ENCODE data around the gene TNIP2.
"Not testable (repeated sequence)": the region's sequence is repeated elsewhere in the genome, so short reads cannot be mapped to it uniquely, and the experiment has no call there.

Gene TNIP2

DNA sequence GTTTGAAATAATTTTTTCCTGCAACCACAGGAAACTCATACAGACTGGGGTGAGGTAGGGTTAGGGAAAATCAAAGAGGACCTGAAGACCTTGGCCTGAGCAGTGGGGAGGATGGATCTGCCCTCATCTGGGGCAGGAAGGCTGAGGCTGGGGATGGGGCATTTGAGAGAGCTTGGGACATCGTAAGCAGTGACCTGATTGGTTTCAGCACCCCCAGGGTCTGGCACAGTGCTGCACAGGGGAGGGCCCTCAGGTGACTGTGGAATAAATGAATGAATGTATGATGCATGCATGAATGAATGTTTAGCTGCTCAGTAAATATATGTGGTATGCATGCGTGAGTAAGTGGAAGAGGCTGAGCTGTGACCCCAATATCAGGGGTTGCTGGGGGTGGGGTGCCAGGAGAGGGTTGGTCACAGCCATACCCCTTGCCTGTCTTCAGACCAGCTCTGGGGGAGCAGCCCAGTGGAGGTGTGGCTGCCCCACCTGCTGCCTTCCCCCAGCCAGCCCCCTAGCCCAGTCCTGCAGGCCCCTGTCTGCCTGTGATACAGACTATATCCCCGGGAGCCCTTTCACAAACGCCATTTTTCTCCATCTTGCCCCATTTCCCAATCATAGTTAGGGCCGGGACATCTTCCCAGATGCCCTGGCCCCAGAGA lies 11.0 kb upstream of the TNIP2 start:
- no peak overlapping the region for H3K4me3 ChIP-seq (ENCODE audit: low read depth, low read length)
- TF ChIP-seq, protein P1, sequence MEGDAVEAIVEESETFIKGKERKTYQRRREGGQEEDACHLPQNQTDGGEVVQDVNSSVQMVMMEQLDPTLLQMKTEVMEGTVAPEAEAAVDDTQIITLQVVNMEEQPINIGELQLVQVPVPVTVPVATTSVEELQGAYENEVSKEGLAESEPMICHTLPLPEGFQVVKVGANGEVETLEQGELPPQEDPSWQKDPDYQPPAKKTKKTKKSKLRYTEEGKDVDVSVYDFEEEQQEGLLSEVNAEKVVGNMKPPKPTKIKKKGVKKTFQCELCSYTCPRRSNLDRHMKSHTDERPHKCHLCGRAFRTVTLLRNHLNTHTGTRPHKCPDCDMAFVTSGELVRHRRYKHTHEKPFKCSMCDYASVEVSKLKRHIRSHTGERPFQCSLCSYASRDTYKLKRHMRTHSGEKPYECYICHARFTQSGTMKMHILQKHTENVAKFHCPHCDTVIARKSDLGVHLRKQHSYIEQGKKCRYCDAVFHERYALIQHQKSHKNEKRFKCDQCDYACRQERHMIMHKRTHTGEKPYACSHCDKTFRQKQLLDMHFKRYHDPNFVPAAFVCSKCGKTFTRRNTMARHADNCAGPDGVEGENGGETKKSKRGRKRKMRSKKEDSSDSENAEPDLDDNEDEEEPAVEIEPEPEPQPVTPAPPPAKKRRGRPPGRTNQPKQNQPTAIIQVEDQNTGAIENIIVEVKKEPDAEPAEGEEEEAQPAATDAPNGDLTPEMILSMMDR (IDR thresholded peaks at IDR 0.05; ENCODE audit: borderline replicate concordance, insufficient read depth, low read depth, low read length) = no peak

DNA sequence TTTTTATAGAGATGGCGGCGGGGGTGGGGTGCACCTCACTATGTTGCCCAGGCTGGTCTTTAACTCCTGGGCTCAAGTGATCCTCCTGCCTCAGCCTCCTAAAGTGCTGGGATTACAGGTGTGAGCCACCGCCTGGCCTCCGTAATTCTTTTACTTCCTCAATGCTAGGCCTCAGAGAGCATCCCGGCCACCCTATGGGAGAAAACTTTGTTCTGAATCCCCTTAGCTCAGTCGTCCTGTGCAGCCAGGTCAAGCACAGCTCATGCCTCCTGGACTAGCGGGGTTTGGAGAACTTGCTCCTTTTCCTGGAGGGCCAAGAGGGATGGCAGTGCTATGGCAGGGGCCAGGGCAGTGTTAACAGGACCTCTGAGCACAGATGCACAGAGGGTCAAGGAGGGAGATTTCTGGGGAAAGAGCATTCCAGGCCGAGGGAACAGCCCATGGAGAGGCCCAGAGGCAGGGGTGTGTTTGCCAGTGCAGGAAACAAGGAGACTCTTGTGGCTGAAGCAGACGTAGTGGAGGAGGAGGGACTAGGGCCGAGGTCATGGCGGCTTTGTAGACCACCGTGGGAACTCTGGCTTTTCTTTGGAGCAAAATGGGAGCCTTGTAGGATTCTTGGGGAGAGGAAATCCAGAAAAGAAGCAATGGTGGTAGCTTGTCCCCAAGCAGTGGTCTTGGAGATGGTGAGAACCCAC lies 9.8 kb upstream of the TNIP2 start:
- TF ChIP-seq, protein P1 (IDR thresholded peaks at IDR 0.05; ENCODE audit: borderline replicate concordance, insufficient read depth, low read depth, low read length) = no peak

DNA sequence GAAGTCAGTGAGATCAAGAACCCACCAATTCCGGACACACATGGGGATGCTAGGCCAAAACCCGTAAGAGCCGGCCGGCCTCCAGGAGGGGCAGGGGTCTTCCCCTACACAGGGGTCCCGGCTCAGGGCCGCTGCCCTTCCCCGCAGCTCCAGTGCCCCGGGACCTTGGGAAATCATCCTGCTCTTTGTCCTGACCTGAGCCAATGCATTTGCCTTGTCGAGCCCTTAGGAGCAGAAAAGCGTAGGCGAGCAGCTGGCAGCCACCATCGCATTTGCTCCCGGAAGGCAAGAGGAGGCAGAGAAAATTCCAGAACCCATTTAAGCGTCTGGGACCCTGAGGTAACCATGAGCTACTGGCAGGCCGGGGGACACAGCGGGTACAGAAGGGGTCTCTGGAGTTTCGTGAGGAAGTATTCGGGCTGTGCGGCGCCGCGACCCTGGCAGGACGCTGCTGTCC lies 7.4 kb upstream of the TNIP2 start:
- TF ChIP-seq, protein P1 (IDR thresholded peaks at IDR 0.05; ENCODE audit: borderline replicate concordance, insufficient read depth, low read depth, low read length) = no peak
- H3K4me3 ChIP-seq (ENCODE audit: low read depth, low read length) = peak overlapping the region; percentile 52

More for the DNA sequence above, 9.8 kb upstream of the TNIP2 start:
- no peak overlapping the region for H3K4me3 ChIP-seq (ENCODE audit: low read depth, low read length)

DNA sequence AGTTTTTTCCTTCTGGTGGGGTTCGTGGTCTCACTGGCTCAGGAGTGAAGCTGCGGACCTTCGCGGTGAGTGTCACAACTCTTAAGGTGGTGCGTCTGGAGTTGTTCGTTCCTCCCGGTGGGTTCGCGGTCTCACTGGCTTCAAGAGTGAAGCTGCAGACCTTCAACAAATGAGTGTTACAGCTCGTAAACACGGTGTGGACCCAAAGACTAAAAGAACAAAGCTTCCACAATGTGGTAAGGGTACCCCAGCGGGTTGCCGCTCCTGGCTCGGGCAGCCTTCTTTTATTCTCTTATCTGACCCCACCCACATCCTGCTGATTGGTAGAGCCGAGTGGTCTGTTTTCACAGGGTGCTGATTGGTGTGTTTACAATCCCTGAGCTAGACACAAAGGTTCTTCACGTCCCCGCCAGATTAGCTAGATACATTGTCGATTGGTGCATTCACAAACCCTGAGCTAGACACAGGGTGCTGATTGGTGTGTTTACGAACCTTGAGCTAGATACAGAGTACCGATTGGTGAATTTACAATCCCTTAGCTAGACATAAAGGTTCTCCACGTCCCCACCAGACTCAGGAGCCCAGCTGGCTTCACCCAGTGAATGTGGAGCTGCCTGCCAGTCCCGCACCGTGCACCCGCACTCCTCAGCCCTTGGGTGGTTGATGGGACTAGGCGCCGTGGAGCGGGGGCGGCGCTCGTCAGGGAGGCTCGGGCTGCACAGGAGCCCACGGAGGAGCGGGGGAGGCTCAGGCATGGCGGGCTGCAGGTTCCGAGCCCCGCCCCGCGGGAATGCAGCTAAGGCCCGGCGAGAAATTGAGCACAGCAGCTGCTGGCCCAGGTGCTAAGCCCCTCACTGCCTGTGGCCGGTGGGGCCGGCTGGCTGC lies 6.6 kb upstream of the TNIP2 start:
- not testable (repeated sequence) for H3K4me3 ChIP-seq (ENCODE audit: low read depth, low read length)

DNA sequence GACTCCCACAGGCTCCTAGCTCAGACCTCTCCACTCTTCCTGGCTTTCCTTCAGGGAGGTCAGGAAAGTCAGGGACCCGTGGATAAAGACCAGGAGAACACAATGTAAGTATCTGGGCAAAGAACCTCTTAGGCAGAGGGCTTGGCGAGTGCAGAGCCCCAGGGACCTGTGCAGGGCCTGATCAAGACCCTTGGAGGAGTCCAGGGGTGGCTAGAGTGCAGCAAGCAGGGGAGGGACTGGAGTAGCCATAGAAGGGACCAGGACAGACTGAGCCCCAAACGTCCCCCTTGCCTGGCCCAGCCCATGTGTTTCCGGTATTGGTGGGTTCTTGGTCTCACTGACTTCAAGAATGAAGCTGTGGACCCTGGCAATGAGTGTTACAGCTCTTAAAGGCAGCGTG lies 5.9 kb upstream of the TNIP2 start:
- TF ChIP-seq, protein P1 (IDR thresholded peaks at IDR 0.05; ENCODE audit: borderline replicate concordance, insufficient read depth, low read depth, low read length) = no peak
- H3K4me3 ChIP-seq (ENCODE audit: low read depth, low read length) = no peak overlapping the region

DNA sequence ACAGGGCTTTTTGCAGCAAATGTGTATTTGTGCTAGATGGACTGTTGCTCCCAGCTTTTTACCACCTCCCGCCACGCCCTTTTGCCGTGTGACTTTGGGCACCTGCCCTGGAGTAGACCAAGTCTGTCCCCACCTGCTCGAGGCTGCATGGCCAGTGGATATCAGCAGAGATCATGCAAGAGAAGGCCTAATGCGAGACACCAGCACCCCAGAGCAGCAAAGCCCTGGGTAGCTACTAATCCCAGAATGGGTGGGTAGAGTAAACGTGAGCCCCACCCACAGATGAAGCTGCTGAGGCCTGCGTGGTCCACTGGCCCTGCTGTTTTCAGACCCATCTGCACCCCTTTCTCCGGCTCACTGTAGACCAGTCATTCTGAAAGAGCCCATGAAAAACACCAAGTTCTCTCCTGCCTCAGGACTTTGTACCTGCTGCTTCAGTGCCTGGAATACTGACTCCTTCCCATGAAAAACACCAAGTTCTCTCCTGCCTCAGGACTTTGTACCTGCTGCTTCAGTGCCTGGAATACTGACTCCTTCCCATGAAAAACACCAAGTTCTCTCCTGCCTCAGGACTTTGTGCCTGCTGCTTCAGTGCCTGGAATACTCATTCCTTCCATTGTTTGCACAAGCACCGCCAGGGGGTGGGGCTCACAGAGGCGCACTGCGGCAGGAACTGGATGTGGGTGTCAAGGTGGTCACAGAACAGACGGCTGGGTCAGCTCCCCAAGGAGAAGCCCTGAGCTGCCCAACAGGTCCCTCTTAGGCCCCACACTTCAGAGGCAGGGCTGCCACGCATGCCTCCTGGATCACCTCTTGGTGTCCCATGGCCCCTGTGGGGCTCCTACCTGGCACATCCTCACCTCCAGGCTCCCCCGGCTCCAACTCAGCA lies 5.1 kb upstream of the TNIP2 start:
- no peak overlapping the region for H3K4me3 ChIP-seq (ENCODE audit: low read depth, low read length)
- TF ChIP-seq, protein P1 (IDR thresholded peaks at IDR 0.05; ENCODE audit: borderline replicate concordance, insufficient read depth, low read depth, low read length) = no peak
